Activated T-cell treated with anti-CD3 and anti-CD28 coated beads for 4 hours (primary cell): ENCODE data around the gene TAF5.
A peak's percentile ranks its signal among the peaks of the same experiment; 100 is the strongest.
"Not testable (repeated sequence)": the region's sequence is repeated elsewhere in the genome, so short reads cannot be mapped to it uniquely, and the experiment has no call there.

Experiments used
- DNase-seq: peaks from one replicate; pipeline ENCODE4 v3.0.0-alpha.2; 2020

Gene TAF5

DNA sequence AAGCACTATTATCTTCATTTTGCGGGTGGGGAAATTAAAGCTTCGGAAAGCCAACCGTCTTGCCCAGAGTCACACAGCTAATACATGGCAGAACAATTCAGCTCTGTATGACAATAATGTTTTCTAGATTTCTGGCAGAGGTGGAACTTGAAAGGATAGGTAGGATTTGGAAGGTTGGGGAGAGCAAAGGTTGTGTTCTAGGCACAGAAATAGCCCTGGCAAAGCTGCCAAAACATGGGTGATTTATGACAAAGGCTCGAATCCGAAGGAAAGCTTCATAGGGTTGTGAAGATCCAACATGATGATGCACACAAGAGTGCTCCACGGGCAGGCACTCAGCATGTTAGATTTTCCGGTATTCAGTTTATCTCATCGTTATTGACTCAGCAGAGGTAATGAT, 47.8 kb downstream of the TAF5 start:
- DNase-seq, result no peak

DNA sequence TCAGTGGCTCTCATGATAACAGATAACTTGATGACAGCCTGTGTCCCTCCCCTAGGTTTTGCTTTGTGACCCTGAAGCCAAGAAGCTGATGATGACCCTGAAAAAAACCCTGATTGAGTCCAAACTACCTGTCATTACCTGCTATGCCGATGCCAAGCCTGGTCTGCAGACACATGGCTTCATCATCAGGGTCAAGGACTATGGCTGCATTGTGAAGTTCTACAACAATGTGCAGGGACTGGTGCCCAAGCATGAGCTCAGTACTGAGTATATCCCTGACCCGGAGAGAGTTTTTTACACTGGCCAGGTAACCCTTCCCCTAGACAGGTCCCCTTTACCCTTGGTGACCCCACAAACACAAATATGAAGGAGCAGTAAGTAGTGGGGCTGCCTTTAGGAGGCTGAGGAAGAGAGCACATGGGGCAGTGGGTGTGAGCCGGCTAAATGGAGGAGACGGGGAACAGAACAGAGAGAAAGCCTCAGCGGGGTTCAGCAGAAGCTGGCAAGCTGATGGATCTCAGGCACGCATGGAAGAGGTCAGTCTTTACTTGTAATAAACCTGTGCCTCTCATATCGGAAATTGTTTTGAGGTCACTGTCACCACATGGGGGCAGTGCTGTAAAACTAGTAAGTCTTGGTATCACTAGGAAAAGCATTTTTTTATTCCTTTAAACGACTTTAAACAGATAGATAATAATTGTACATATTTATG, 48.8 kb downstream of the TAF5 start:
- DNase-seq, result peak; percentile 39

DNA sequence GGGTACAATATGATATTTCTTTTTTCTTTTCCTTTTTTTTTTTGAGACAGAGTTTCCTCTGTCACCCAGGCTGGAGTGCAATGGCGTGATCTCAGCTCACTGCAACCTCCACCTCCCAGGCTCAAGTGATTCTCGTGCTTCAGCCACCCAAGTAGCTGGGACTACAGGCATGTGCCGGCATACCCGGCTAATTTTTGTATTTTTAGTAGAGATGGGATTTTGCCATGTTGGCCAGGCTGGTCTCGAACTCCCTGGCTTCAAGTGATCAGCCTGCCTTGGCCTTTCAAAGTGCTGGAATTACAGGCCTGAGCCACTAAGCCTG, 49.3 kb downstream of the TAF5 start:
- not testable (repeated sequence) for DNase-seq

DNA sequence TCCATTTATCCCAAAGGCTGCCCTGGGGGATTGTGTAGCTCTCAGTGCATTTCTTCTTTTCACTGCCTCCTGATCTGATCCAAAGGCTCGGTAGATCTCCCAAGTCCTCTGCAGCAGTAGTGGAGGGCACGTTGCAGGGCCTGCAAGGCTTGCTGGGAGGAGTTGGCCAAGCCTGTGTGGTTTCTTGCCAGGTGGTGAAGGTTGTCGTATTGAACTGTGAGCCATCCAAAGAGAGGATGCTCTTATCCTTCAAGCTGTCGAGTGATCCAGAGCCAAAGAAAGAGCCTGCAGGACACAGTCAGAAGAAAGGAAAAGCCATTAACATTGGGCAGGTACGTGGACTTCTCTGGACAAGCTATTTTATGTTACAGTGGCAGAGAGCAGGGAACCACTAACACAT, 49.8 kb downstream of the TAF5 start:
- no peak for DNase-seq

DNA sequence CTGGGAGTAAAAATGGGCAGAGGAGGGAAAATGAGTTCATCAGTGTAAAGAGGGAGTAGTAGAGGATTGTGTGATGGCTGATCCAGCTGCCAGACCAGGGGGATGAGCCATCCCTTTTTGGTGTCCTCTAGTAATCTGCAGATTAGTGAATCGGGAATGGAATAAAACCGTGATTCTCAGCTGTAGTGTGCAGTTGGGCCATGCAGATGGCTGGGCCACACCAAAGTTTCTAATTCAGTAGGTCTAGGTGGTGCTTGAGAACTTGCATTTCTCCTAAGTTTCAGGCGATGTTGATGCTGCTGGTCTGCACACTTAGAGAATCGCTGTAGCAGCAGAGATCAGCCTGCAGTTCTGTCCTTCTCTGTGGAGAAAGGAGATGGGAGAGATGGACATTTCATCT, 51.3 kb downstream of the TAF5 start:
- DNase-seq, result no peak

DNA sequence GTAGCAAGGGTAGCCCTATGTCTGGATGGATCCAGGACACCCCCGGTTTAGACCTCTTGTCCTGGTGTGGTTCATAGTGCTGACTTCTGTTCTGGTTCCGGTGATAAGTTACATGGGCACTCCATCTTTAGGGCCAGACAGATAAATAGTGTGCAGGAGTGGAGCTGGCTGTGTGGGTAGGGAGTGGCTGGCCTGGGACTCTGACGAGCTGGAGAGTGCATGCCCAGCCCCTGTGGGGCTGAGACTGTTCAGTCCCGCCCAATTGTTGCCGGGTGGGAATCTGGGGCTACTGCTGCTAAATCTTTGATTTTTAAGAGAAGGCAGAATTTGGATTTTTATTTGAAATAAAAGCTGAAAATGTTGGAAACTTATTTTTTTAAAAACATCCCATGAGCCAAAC, 56.0 kb downstream of the TAF5 start:
- no peak for DNase-seq

DNA sequence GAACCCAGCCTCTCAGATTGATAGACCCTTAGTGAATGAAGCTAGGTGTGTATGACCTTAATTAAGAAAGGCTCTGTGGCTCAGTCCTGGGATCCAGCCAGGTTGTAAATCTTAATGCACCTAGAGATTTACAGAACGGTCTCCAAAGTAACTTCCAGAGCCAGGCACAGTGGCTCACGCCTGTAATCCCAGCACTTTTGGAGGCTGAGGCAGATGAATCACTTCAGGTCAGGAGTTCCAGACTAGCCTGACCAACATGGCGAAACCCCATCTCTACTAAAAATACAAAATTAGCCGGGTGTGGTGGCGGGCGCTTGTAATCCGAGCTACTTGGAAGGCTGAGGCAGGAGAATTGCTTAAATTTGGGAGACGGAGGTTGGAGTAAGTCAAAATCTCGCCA, 60.1 kb downstream of the TAF5 start:
- no peak for DNase-seq

DNA sequence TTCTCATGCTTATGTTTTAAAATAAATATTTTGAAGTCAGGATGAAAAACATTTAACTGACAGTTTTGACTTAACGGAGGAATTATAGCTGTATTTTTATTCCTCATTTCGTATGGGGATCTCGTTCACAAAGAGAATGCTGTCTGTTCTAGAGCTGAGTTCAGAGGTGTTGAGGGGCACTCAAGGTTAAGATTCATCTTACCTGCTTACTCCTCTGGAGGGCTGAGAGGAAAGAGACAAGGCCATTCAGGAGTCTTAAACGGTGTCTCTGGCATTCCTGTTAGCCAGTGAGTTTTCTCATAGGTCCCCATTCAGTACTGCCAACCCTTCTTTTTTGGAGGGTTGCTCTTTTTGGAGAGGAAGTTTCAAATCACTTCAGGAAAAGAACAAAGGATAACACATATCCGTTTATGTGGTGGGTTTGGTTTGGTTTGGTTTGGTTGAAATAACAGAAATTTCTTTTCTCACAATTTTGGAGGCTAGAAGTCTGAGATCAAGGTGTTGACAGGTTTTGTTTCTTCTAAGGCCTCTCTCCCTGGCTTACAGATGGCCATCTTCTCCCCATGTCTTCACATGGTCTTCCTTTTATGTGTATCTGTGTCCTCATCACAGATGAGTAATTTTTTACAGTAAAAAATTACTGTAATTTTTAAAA, 61.3 kb downstream of the TAF5 start:
- no peak for DNase-seq

DNA sequence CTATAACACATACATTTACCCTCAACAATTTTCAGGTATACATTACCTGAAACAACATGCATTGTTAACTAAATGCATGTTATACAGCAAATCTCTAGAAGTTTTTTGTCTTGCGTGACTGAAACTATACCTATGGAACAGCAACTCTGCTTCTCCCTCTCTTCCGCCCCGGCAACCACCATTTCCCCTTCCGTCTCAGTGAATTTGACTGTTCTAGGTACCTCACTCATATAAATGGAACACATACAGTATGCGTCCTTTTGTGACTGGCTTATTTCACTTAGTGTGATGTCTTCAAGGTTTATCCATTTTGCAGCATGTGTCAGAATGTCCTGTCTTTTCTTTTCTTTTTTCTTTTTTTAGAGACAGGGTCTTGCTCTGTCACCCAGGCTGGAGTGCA, 61.9 kb downstream of the TAF5 start:
- DNase-seq, result no peak

DNA sequence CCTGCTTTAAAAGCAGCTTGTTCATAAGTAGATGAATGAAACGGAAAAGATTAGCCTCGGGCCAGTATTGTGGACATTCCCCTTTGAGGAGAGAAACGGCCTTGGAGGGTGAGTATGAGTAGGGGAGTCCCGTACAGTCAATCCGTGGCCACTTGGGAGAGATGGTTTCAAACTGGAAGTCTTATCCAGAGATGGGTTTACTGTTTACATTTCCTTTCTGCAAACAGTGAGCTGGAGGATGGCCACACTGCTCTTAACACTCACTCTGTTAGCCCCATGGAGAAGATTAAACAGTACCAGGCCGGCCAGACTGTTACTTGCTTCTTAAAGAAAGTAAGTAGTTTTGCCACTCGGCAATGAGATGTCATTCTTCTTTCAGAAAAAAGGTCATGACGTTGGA, 64.1 kb downstream of the TAF5 start:
- DNase-seq, result no peak

DNA sequence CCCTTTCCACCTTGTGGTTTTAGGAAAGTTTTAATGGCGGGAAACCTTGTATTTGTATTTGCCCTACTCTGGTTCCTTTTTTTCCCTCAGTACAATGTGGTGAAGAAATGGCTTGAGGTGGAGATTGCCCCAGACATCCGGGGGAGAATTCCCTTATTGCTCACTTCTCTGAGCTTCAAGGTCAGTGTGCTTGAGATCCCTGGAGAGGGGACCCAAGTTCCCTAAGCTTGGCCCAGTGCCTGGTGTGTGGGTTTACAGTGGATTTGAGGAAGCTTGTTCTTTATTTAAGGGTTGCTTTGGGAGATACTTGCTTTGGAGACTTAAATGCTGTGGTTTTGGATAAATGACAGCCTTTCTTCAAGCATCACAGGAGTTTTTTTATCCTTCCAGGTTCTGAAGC, 66.1 kb downstream of the TAF5 start:
- no peak for DNase-seq
